Natural killer cell (primary cell): ENCODE measurements around the gene WNT16. TPM values are rescaled to one million over a fixed set of nuclear protein-coding genes. Genes with fewer than 3 reads are reported as not detected.

Experiments used
- ATAC-seq, 3 donors: fragments of 150-1000 bp in 2 of 3; fragments of 200-7000 bp in 1 of 3; cut with Tn5 transposase; 1 replicate in 1 of 3; 2 replicates in 2 of 3; pipeline ENCODE4 v1.10.0; 2021; ENCODE audit warnings: mild to moderate bottlenecking in 2 of 3, moderate library complexity in 2 of 3
- DNase-seq, 2 donors: peaks; one replicate each; pipeline versions ENCODE4 v3.0.0 to v3.0.0-alpha.2; 2013 to 2021; ENCODE audit warnings: mixed read lengths in 1 of 2
- H3K27ac ChIP-seq: one replicate; pipeline ENCODE4 v1.5.1; 2013; ENCODE audit warnings: mild to moderate bottlenecking, low read length
- H3K27me3 ChIP-seq: one replicate; pipeline ENCODE4 v1.6.1; 2013; ENCODE audit warnings: low read length; ENCODE audit not compliant: control insufficient read depth, insufficient read depth
- H3K36me3 ChIP-seq: one replicate; pipeline ENCODE4 v1.6.1; 2013; ENCODE audit warnings: low read length; ENCODE audit not compliant: control insufficient read depth, insufficient read depth
- H3K4me1 ChIP-seq: one replicate; pipeline ENCODE4 v1.6.1; 2013; ENCODE audit warnings: low read length; ENCODE audit not compliant: control insufficient read depth, insufficient read depth
- H3K4me3 ChIP-seq: one replicate; pipeline ENCODE4 v1.5.1; 2013; ENCODE audit warnings: low read length
- H3K9me3 ChIP-seq: one replicate; pipeline ENCODE4 v1.6.1; 2013; ENCODE audit warnings: low read length; ENCODE audit not compliant: control insufficient read depth, insufficient read depth
- H3K27ac Mint-ChIP-seq, 2 donors: one replicate each; pipeline ENCODE4 v1.8.0; 2022; ENCODE audit warnings: mild to moderate bottlenecking in 2 of 2, mixed read lengths in 2 of 2, moderate library complexity in 1 of 2
- H3K27me3 Mint-ChIP-seq, 2 donors: one replicate each; pipeline ENCODE4 v1.8.0; 2022; ENCODE audit warnings: low read depth in 2 of 2, mixed read lengths in 2 of 2
- H3K36me3 Mint-ChIP-seq: one replicate; pipeline ENCODE4 v1.8.0; 2022; ENCODE audit warnings: mixed read lengths
- H3K4me1 Mint-ChIP-seq, 2 donors: one replicate each; pipeline ENCODE4 v1.8.0; 2022; ENCODE audit warnings: mixed read lengths in 2 of 2
- H3K4me3 Mint-ChIP-seq: one replicate; pipeline ENCODE4 v1.8.0; 2022; ENCODE audit warnings: mild to moderate bottlenecking, moderate library complexity, mixed read lengths
- H3K9me3 Mint-ChIP-seq, 2 donors: one replicate each; pipeline ENCODE4 v1.8.0; 2022; ENCODE audit warnings: mixed read lengths in 2 of 2
- WGBS: methylation state at CpG from one replicate; pipeline ENCODE4 v1.1.7; 2013; ENCODE audit warnings: missing lambda C conversion rate; ENCODE audit not compliant: insufficient coverage; 5-methylcytosine and 5-hydroxymethylcytosine counted together
- intact Hi-C: fragments of 100-400 bp; cut with micrococcal nuclease; formaldehyde crosslinking; loops from one replicate; pipeline ENCODE4 v1.14.2; 2022
- total RNA-seq, 4 donors: library from RNA; stranded (reverse); fragments of 120-200 nt in 1 of 4; gene quantifications; one replicate each; pipeline versions ENCODE4 v1.2.3 to v1.2.4, GENCODE V29; 2013 to 2022
- TF ChIP-seq, protein P1 (sequence below): fragments of 200-600 bp; IDR thresholded peaks from one replicate; pipeline ENCODE4 v1.8.0; 2022; ENCODE audit warnings: antibody characterized with exemption

The WNT16 gene
- total RNA-seq, 3 donors from 2014 or later (not counting 1 experiment from before 2014, with no cell fraction given), result not detected

DNA sequence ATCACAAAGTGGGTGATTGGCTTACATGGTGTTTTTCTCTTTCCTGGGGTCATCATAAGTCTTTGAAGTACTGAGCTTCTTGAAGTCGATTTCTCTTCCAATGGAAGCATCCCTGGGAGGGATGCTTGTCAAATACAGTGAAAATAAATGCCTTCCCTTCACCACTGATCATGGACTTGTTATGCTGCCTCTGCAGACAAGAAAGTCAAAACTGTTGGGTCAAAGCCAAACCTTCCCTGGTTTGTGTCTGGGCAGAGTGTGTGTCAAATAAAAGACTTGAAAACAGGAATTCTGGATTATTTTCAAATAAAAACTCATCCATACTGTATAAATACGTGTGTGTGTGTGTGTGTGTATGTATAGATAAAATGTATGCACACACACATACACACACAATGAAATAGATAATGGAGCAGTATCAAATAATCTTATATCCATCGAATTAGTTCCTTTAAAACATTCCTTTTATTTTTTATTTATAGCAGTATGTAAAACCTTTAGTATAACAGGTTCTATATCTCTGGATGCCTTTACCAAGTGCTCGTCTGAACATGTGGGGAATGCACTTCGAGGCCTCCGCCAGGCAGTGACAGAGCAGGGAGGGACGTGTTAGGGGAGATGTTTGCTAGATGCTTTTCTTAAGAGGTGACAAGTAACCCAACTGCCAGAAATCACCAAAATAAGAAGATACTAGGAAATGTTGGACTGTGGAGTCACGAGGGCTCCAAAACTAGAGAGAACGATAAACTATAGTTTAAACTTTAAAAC is 27.2 kb upstream of the WNT16 start:
- no peak overlapping the region for H3K4me3 ChIP-seq
- Mint-ChIP-seq H3K36me3 (no peaks in the 10 kb centered on the region), H3K9me3 (no peaks in the 10 kb centered on the region), H3K27ac (no peak overlapping the region), H3K4me1 (no peaks in the 10 kb centered on the region), H3K27me3 (peaks cover 0 to 3% of the 10 kb centered on the region in 2 donors), H3K4me3 (no peak overlapping the region)
- H3K36me3 ChIP-seq, result no peaks in the 10 kb centered on the region
- no peaks in the 10 kb centered on the region for H3K9me3 ChIP-seq
- no peaks in the 10 kb centered on the region for H3K4me1 ChIP-seq
- no peak for ATAC-seq
- DNase-seq, result no peak
- intact Hi-C loops, result no loop called here
- no peaks in the 10 kb centered on the region for H3K27me3 ChIP-seq
- peak overlapping the region; percentile 34 for H3K27ac ChIP-seq
- TF ChIP-seq, protein P1, sequence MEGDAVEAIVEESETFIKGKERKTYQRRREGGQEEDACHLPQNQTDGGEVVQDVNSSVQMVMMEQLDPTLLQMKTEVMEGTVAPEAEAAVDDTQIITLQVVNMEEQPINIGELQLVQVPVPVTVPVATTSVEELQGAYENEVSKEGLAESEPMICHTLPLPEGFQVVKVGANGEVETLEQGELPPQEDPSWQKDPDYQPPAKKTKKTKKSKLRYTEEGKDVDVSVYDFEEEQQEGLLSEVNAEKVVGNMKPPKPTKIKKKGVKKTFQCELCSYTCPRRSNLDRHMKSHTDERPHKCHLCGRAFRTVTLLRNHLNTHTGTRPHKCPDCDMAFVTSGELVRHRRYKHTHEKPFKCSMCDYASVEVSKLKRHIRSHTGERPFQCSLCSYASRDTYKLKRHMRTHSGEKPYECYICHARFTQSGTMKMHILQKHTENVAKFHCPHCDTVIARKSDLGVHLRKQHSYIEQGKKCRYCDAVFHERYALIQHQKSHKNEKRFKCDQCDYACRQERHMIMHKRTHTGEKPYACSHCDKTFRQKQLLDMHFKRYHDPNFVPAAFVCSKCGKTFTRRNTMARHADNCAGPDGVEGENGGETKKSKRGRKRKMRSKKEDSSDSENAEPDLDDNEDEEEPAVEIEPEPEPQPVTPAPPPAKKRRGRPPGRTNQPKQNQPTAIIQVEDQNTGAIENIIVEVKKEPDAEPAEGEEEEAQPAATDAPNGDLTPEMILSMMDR, result no peak
- 93% methylated on average over 6 of the region's 9 CpGs for WGBS

- no peaks in the 10 kb centered on the region for H3K36me3 ChIP-seq
- Mint-ChIP-seq H3K9me3 (no peaks in the 10 kb centered on the region), H3K27ac (no peak overlapping the region), H3K4me3 (no peak overlapping the region), H3K36me3 (no peaks in the 10 kb centered on the region), H3K4me1 (no peaks in the 10 kb centered on the region), H3K27me3 (peaks cover 3 to 6% of the 10 kb centered on the region in 2 donors)
- H3K9me3 ChIP-seq, result no peaks in the 10 kb centered on the region
- TF ChIP-seq, protein P1, result no peak
- WGBS, result 67% methylated on average over 8 of the region's 8 CpGs
- no peak for DNase-seq
- no peak overlapping the region for H3K4me3 ChIP-seq
- peak overlapping the region; percentile 41 for H3K27ac ChIP-seq
- intact Hi-C loops, result no loop called here
- H3K27me3 ChIP-seq, result no peaks in the 10 kb centered on the region
- H3K4me1 ChIP-seq, result no peaks in the 10 kb centered on the region
- no peak for ATAC-seq
Measured at GRCh38 chr7:121302214-121302745, 26.5 kb upstream of the WNT16 start.

GRCh38 chr7:121303422-121304101 is 25.2 kb upstream of the WNT16 start:
- H3K9me3 Mint-ChIP-seq, result no peaks in the 10 kb centered on the region
- H3K4me3 Mint-ChIP-seq, result no peak overlapping the region
- intact Hi-C loops, result no loop called here
- no peak overlapping the region for H3K4me3 ChIP-seq
- no peaks in the 10 kb centered on the region for H3K36me3 Mint-ChIP-seq
- no peak overlapping the region for H3K27ac Mint-ChIP-seq
- no peaks in the 10 kb centered on the region for H3K27me3 ChIP-seq
- no peak overlapping the region for H3K27ac ChIP-seq
- H3K27me3 Mint-ChIP-seq, result peaks cover 4 to 9% of the 10 kb centered on the region in 2 donors
- 90% methylated on average over 4 of the region's 6 CpGs for WGBS
- TF ChIP-seq, protein P1, result no peak
- no peak for ATAC-seq
- no peak for DNase-seq
- no peaks in the 10 kb centered on the region for H3K36me3 ChIP-seq
- H3K4me1 ChIP-seq, result no peaks in the 10 kb centered on the region
- no peaks in the 10 kb centered on the region for H3K9me3 ChIP-seq
- H3K4me1 Mint-ChIP-seq, result no peaks in the 10 kb centered on the region
